MCF 10A (cell line): ENCODE data around the gene DAB1. TPM values are rescaled to one million over a fixed set of nuclear protein-coding genes. Genes with fewer than 3 reads are reported as not detected.

Experiments used
- BruUV-seq: library from RNA; stranded (reverse); fragments of 400-500 nt; replicated peaks from 2 replicates; lab custom pipeline; 2021; lab: Mats Ljungman, UMichigan
- CTCF ChIA-PET: fragments of 300-600 bp; sonication (Branson Sonifier 250); formaldehyde crosslinking; extraction: SDS; loops from one replicate; lab custom pipeline; 2021; ENCODE audit warnings: antibody characterized with exemption, inconsistent platforms; lab: Yijun Ruan, JAX
- POLR2A ChIA-PET: fragments of 300-600, 350-650 bp; sonication (Branson Sonifier 250); formaldehyde crosslinking; extraction: SDS; loops from one replicate; lab custom pipeline; 2020; ENCODE audit warnings: antibody characterized with exemption, inconsistent platforms; lab: Yijun Ruan, JAX
- DNase-seq: peaks from one replicate; pipeline ENCODE4 v3.0.0-alpha.2; 2018; ENCODE audit not compliant: unreplicated experiment
- H3K27ac Mint-ChIP-seq: one replicate; pipeline ENCODE4 v1.8.0; 2022; ENCODE audit warnings: mild to moderate bottlenecking, low read depth, mixed read lengths; ENCODE audit not compliant: unreplicated experiment
- H3K27me3 Mint-ChIP-seq: one replicate; pipeline ENCODE4 v1.8.0; 2022; ENCODE audit warnings: mixed read lengths; ENCODE audit not compliant: insufficient read depth, unreplicated experiment
- H3K36me3 Mint-ChIP-seq: one replicate; pipeline ENCODE4 v1.8.0; 2022; ENCODE audit warnings: mild to moderate bottlenecking, moderate library complexity, mixed read lengths; ENCODE audit not compliant: insufficient read depth, unreplicated experiment
- H3K4me1 Mint-ChIP-seq: one replicate; pipeline ENCODE4 v1.8.0; 2022; ENCODE audit warnings: mixed read lengths; ENCODE audit not compliant: insufficient read depth, unreplicated experiment
- H3K4me3 Mint-ChIP-seq: one replicate; pipeline ENCODE4 v1.8.0; 2022; ENCODE audit warnings: mild to moderate bottlenecking, moderate library complexity, mixed read lengths; ENCODE audit not compliant: unreplicated experiment
- H3K9me3 Mint-ChIP-seq: one replicate; pipeline ENCODE4 v1.8.0; 2022; ENCODE audit warnings: mixed read lengths; ENCODE audit not compliant: unreplicated experiment
- intact Hi-C: fragments of 100-400 bp; cut with micrococcal nuclease; formaldehyde crosslinking; loops from 2 replicates; pipeline ENCODE4 v1.14.1; 2022
- total RNA-seq: library from RNA; stranded (reverse); gene quantifications from 2 replicates; pipeline ENCODE4 v1.2.3, GENCODE V29; 2022
- TF ChIP-seq, protein P1 (sequence below): fragments of 200-600 bp; IDR thresholded peaks from one replicate; pipeline ENCODE4 v1.8.0; 2022; ENCODE audit warnings: antibody characterized with exemption, mild to moderate bottlenecking; ENCODE audit not compliant: unreplicated experiment

DAB1 gene
- total RNA-seq, 1 experiment from 2014 or later: not detected

DNA sequence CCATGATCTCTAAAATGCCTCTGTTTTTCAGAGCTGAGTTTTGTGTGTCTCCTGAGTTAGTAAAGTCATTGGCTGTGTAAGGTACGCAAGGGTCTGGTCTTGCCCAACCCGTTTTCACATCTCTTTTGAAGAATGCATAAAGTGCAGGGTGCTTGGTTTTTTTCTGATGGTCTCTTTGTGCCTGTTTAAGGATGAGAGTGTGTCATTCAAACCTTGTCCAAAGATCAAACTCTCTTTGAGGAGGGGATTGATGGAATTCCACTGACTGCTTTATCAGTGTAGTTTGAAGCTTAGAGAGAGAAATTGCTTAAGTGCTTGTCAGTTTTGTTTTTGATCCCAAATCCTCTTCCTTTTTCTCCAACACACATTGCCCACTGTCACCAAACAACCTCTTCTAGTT, 438.0 kb downstream of the DAB1 start:
- no peak for DNase-seq
- BruUV-seq: no TSS peak
- ChIA-PET POLR2A (no interaction called here), CTCF (interaction anchor here (0.7 kb wide), 1 partner anchor 72 kb away, joined by 3 read pairs; no protein-coding TSS in a partner anchor)
- H3K9me3 Mint-ChIP-seq: no peaks in the 10 kb centered on the region
- intact Hi-C loops: no loop called here
- TF ChIP-seq, protein P1, sequence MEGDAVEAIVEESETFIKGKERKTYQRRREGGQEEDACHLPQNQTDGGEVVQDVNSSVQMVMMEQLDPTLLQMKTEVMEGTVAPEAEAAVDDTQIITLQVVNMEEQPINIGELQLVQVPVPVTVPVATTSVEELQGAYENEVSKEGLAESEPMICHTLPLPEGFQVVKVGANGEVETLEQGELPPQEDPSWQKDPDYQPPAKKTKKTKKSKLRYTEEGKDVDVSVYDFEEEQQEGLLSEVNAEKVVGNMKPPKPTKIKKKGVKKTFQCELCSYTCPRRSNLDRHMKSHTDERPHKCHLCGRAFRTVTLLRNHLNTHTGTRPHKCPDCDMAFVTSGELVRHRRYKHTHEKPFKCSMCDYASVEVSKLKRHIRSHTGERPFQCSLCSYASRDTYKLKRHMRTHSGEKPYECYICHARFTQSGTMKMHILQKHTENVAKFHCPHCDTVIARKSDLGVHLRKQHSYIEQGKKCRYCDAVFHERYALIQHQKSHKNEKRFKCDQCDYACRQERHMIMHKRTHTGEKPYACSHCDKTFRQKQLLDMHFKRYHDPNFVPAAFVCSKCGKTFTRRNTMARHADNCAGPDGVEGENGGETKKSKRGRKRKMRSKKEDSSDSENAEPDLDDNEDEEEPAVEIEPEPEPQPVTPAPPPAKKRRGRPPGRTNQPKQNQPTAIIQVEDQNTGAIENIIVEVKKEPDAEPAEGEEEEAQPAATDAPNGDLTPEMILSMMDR: no peak
- no peaks in the 10 kb centered on the region for H3K4me1 Mint-ChIP-seq
- peaks cover 8% of the 10 kb centered on the region for H3K27me3 Mint-ChIP-seq
- no peak overlapping the region for H3K27ac Mint-ChIP-seq
- no peaks in the 10 kb centered on the region for H3K36me3 Mint-ChIP-seq
- no peak overlapping the region for H3K4me3 Mint-ChIP-seq

DNA sequence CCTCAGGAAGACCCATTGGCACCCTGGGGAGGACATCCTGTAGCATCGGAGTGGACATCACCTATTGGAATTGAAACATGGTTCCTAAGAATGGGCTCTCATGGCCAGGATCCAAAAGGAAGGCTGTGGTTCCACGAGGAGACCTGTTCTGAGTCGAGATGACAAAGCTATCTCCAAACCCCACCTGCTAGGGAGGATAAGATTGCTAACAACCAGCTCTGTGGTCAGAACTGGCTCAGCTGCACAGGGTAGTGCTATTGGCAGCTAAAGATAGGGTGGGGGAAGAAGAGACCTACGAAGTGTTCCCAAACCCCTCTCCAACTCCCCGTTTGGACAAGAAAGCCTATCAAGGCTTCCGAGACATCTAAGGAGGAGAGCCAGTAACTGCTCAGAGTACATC, 440.4 kb downstream of the DAB1 start:
- Mint-ChIP-seq H3K27me3 (peaks cover 27% of the 10 kb centered on the region), H3K36me3 (no peaks in the 10 kb centered on the region), H3K27ac (no peak overlapping the region), H3K9me3 (no peaks in the 10 kb centered on the region), H3K4me1 (no peaks in the 10 kb centered on the region), H3K4me3 (no peak overlapping the region)
- CTCF ChIA-PET: no interaction called here
- intact Hi-C loops: no loop called here
- no peak for DNase-seq
- TF ChIP-seq, protein P1: no peak
- POLR2A ChIA-PET: no interaction called here
- BruUV-seq: no TSS peak

DNA sequence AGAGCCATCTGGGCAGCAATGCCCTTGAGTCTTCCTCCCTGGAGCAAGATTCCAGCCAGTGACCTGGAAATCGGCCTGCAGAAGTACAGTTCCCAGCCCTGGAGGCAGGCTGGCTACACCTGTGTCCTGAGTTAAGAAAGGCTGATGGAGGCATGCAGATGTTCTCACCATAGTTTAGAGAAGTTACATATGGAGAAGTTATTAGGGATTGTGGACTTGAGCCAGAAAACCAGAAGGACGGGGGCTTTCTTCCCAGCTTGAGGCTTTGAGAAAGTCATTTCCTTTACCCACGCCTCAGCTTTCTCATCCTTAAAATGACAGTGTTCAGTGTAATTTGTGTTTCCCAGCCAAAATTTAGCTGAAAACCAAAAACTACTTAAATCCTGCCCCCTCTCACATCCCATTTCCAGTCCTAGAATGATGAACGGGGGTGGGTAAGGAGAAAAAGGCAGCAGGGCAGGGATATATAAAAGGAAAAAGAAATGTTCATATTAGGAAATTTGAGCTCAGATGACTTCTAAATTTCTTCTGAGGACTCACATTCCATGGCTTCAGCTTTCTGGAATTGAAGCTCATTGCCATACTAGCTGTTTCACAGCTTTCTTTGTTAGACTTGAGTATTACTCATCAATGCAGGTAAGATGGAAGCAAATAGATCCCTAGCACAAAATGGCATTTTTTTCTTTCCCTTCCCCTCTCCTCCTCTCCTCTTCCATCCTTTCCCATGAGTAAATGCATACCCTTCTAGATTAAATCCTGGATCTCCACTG, 443.7 kb downstream of the DAB1 start:
- Mint-ChIP-seq H3K9me3 (peaks cover 8% of the 10 kb centered on the region), H3K27me3 (peaks cover 27% of the 10 kb centered on the region), H3K4me1 (no peaks in the 10 kb centered on the region), H3K4me3 (no peak overlapping the region), H3K27ac (no peak overlapping the region), H3K36me3 (no peaks in the 10 kb centered on the region)
- no TSS peak for BruUV-seq
- CTCF ChIA-PET: interaction anchor here (0.6 kb wide), 1 partner anchor 63 kb away, joined by 3 read pairs; no protein-coding TSS in a partner anchor
- no peak for DNase-seq
- intact Hi-C loops: no loop called here
- POLR2A ChIA-PET: no interaction called here
- TF ChIP-seq, protein P1: no peak

DNA sequence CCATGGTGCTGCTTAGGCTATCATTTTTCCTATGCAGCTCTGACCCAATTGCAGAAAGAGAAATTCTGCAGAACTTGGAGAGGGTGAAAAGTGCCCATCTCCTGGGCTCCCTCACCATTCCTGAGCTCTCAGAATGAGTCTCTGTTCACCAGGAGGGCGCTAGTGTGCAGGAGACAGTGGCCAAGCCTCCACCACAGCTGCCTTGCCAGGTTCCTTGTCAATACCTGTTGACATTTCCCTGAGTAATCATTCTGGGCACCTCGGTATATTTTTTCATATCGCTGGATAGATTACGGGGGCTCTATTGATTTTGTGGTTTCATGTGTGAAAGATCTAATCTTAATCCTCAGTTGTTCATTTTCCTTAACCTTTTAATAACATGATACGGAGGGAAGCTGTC, 445.0 kb downstream of the DAB1 start:
- TF ChIP-seq, protein P1: no peak
- ChIA-PET CTCF (interaction anchor here (0.6 kb wide), 1 partner anchor 154 kb away, joined by 3 read pairs; no protein-coding TSS in a partner anchor), POLR2A (no interaction called here)
- peaks cover 8% of the 10 kb centered on the region for H3K9me3 Mint-ChIP-seq
- H3K27ac Mint-ChIP-seq: no peak overlapping the region
- H3K36me3 Mint-ChIP-seq: no peaks in the 10 kb centered on the region
- peaks cover 27% of the 10 kb centered on the region for H3K27me3 Mint-ChIP-seq
- intact Hi-C loops: no loop called here
- H3K4me1 Mint-ChIP-seq: no peaks in the 10 kb centered on the region
- no peak overlapping the region for H3K4me3 Mint-ChIP-seq
- BruUV-seq: no TSS peak
- DNase-seq: no peak
